HG02943 (cell line): ENCODE data around the gene RELCH.

Source experiments
- ATAC-seq: cut with Tn5 transposase; IDR thresholded peaks from one replicate; pipeline ENCODE4 v1.9.1; 2021; ENCODE audit warnings: mild to moderate bottlenecking, low read depth, moderate library complexity; ENCODE audit not compliant: unreplicated experiment

Gene RELCH

DNA sequence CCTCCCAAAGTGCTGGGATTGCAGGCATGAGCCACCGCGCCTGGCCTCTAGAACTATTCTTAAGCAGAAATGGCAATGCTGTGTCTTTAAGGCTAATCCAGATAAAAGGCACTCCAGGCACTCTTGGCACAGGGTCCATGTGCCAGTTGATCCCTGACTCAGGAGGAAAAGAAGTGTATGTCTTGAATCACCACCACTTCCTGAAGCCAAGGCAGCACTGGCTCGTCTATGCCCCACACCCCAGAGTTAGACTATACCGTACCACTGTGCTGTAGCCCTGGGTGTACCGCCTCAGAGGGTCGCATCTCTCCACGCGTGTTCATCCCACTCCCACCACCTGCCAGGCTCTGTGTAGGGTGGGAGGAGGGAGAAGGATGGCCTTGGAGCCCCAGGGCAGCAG lies 147.1 kb downstream of the RELCH start:
- ATAC-seq, result no peak

DNA sequence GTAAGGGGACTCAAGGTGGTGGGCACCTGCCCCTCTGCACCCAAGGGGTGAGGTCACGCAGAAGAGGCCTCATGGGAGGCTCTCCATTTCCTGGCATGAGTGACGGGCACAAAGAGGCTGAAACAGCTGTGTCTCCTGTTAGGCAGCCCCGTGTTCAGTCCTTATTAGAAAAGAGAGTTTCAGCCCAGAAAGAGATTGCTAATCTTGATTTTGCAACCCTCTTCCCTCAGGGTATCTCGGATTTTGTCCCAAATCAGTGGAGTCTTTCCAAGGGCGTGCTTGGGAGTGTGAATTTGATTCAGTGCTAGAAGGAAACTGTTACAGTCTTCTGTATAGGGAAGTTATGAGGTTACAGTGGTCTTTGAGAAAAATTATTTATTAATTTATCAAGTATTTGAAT lies 148.4 kb downstream of the RELCH start:
- ATAC-seq, result no peak

GRCh38 chr18:62336618-62337017 lies 149.6 kb downstream of the RELCH start:
- ATAC-seq, result no peak

DNA sequence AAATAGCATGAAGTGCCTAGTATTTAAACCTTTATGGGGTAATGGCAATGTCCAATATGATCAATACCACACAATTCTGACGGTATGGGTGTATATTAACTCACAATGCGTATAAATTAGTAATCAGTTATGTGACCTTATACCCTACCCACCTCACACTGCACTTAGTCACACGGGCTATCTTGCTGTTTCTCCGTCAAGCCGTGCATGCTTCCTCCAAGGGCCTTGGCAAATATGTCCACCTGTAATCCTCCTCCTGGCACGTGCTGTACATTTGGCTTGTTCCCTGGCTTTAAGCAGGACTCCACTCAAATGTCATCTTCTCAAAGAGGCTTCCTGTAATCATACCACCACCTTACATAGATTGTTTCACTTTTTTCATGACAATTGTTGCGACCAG lies 150.3 kb downstream of the RELCH start:
- ATAC-seq, result no peak

- no peak for ATAC-seq
These were observed 151.5 kb downstream of the RELCH start for GRCh38 chr18:62338446-62339105.

DNA sequence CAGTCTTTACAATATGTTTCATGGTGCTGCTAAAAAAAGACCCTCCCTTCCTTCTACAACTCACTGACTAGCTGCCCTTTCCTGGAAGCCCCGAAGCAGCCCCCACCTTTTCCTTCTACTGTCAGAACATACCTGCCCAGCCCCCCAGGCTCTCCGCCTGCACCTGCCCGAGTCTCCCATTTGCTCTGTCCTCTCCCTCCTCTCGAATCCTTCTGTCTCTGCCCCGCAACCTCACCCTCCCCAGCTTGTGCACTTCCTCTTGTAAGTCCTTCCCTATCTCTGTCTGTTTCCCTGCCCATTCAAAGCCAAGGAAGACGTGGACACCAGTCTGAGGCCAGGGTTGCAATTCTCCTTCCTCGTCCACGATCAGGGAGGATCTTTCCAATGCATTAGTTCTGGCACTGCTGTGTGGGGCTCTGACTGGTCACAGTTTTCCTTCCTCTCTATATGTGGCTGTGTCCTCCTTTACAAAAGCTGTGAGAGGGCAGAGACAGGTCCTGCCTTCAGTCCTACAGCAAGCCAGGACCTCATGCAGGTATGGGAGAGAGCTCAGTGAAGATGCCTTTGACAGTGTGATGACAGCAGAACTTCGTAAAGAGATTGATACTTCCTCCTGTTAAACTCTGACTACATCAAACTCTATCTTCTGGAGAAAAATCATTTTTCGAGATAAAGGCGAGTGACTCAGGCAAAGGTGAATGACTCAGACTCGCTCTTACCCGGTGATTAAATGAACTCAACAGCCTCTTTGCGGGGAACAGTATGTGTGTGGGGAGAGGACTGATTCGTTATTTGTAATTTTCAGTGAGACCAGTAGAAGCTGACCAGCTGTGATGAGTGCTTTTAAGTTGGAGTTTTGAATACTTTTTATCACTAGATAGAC lies 152.3 kb downstream of the RELCH start:
- ATAC-seq, result no peak

GRCh38 chr18:62340996-62341395 lies 153.9 kb downstream of the RELCH start:
- no peak for ATAC-seq

- ATAC-seq, result no peak
These were observed 154.4 kb downstream of the RELCH start for GRCh38 chr18:62341473-62341872.

DNA sequence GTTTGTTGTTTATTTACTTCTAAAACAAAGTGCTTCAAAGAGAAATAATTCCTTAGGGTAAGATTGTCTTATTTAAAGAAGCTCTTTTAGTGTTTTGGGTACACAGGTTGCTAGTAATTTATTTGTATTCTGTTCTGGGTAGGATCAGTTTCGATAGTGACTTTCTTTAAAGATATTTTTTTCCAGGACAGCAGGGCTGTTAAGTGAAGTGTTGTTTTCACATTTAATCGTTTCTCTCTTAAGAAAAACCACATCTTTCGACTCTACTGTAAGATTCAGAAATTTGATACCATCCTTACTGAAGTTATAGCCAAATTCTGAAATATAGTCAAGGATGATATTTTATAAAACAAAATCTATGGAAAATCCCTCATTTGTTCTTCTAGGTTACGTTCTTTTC lies 155.8 kb downstream of the RELCH start:
- ATAC-seq, result no peak

- no peak for ATAC-seq
These were observed 156.3 kb downstream of the RELCH start for GRCh38 chr18:62343316-62343715.

GRCh38 chr18:62345909-62346308 lies 158.9 kb downstream of the RELCH start:
- no peak for ATAC-seq

DNA sequence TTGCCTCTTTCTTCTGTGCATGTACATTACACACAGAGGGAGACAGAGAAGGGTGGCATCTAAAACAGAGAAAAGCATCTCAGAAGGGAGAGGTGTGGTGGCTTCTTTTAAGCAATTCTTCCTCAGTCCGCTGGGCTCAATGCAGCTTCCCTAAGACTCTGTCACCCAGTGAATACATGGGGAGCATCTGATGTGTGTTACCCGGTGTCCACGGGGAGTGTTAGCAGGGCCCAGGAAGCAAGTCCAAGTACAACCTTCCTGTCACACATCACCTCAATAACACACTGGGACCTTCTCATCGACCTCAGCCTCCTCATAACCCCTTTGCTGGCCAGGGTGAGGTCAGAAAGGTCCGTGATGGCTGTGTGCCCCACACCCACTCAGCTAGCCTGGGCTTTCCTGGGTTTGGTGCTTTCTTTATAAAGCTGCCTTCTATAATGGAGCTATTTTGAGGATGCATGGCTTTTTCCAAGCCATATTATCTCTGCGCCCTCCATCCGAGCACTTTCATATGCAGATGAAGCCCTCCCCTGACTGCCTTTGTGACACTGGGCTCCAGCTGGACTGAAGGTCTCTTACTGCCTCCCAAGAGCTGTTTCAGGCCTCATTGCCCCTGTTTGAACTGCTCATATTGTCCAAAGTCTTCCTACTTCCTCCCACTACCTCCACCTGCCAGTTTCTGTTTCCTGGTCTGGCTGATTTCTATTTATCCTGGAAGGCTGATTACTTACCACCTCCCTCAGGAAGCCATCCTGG lies 159.5 kb downstream of the RELCH start:
- no peak for ATAC-seq

GRCh38 chr18:62347089-62347506 lies 160.0 kb downstream of the RELCH start:
- ATAC-seq, result no peak

DNA sequence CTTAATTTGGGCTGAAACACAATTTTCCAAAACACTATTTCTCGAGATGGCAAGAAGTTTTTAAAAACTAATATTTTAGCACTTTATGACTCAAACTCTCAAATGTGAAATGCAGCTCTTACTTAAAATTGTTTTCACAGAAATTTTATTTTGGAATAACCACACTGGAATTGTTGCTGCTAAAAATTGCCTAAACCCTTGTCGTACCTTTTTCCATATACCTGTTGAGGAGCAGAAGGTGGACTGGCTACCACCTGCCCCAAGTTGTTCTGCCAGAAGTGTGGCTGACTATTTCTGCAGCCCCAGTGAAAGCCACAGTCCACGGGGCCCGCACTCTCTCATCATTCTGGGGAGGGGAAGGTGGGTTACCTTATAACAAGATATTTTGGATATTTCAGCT lies 161.4 kb downstream of the RELCH start:
- no peak for ATAC-seq

GRCh38 chr18:62353170-62353569 lies 166.1 kb downstream of the RELCH start:
- no peak for ATAC-seq

DNA sequence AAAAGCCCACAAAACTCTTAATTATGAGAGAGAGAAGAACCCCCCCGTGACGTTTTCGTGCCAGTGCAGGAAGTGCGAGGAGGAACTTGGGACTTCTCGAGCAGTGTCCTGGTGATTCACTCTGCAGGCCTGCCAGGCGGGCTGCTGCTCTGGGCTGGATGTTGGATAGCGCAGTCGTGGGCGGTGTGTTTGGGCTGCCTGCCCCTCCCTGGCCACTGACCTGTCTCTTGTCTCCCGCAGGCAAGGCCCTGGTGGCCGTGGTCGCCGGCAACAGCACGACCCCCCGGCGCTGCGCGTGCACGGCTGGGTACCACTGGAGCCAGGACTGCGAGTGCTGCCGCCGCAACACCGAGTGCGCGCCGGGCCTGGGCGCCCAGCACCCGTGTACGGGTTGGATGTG lies 167.1 kb downstream of the RELCH start:
- no peak for ATAC-seq

GRCh38 chr18:62357079-62357719 lies 170.1 kb downstream of the RELCH start:
- ATAC-seq, result no peak
